SU-DHL-6 (cell line): ENCODE measurements around the gene TXNDC5.

Experiments used
- H2AFZ ChIP-seq: fragments of 200-600 bp; sonication (generic); 2 replicates; pipeline ENCODE4 v1.6.1; 2014; ENCODE audit warnings: low read depth, mild to moderate bottlenecking, moderate library complexity, mixed read lengths, antibody characterized with exemption, low read length; ENCODE audit not compliant: severe bottlenecking
- H3F3A ChIP-seq: fragments of 200-600 bp; shearing (Covaris generic); 2 replicates; pipeline ENCODE4 v1.6.0; 2016; ENCODE audit warnings: antibody characterized with exemption, mild to moderate bottlenecking; ENCODE audit not compliant: insufficient read depth
- H3K27ac ChIP-seq: fragments of 200-600 bp; sonication (generic); 2 replicates; pipeline ENCODE4 v1.5.1; 2016; ENCODE audit warnings: low read depth, mild to moderate bottlenecking, low read length, moderate library complexity, mixed read lengths
- H3K27me3 ChIP-seq: fragments of 200-600 bp; sonication (generic), shearing (Covaris generic); 2 replicates; pipeline ENCODE4 v1.6.0; 2014; ENCODE audit warnings: mild to moderate bottlenecking, low read length
- H3K36me3 ChIP-seq: fragments of 200-600 bp; sonication (generic); 2 replicates; pipeline ENCODE4 v1.6.1; 2014; ENCODE audit warnings: mild to moderate bottlenecking, low read length, mixed read lengths
- H3K4me2 ChIP-seq: fragments of 300-600, 200-600 bp; shearing (Covaris generic), sonication (generic); 2 replicates; pipeline ENCODE4 v1.6.0; 2014; ENCODE audit warnings: low read length, low read depth, mild to moderate bottlenecking; ENCODE audit not compliant: poor library complexity, severe bottlenecking
- H3K4me3 ChIP-seq: fragments of 200-600 bp; sonication (generic); 2 replicates; pipeline ENCODE4 v1.5.1; 2014; ENCODE audit warnings: antibody characterized with exemption, low read length, mild to moderate bottlenecking, mixed read lengths; ENCODE audit not compliant: insufficient read depth, poor library complexity, severe bottlenecking
- H3K79me2 ChIP-seq: fragments of 200-600 bp; sonication (generic); 2 replicates; pipeline ENCODE4 v1.6.1; 2014; ENCODE audit warnings: mild to moderate bottlenecking, low read length, moderate library complexity; ENCODE audit not compliant: insufficient read depth
- H3K9ac ChIP-seq: fragments of 200-600 bp; sonication (generic); 2 replicates; pipeline ENCODE4 v1.7.0; 2014; ENCODE audit warnings: mild to moderate bottlenecking, low read length
- H3K9me2 ChIP-seq: fragments of 200-600 bp; sonication (generic); replicated peaks from 2 replicates; pipeline ENCODE4 v1.6.1; 2014; ENCODE audit warnings: low read length; ENCODE audit not compliant: insufficient read depth
- H3K9me3 ChIP-seq: fragments of 200-600 bp; sonication (generic); 2 replicates; pipeline ENCODE4 v1.6.1; 2014; ENCODE audit warnings: low read length, mixed read lengths; ENCODE audit not compliant: insufficient read depth
- H4K20me1 ChIP-seq: fragments of 200-600 bp; sonication (generic); 2 replicates; pipeline ENCODE4 v1.6.1; 2014; ENCODE audit warnings: low read depth, mild to moderate bottlenecking, antibody characterized with exemption, low read length, moderate library complexity, mixed read lengths
- EZH2phosphoT487 ChIP-seq: fragments of 200-600 bp; sonication (generic), shearing (Covaris generic); conservative IDR thresholded peaks from 2 replicates; pipeline ENCODE4 v1.6.1; 2018; ENCODE audit warnings: mild to moderate bottlenecking, antibody characterized with exemption, low read length, moderate library complexity, mixed read lengths
- TF ChIP-seq, protein P1 (sequence below): fragments of 200-600 bp; sonication (generic); IDR thresholded peaks from one replicate; pipeline ENCODE4 v1.5.1; 2017; ENCODE audit warnings: antibody characterized with exemption, mild to moderate bottlenecking, low read length, moderate library complexity; ENCODE audit not compliant: insufficient read depth, poor library complexity, severe bottlenecking

The TXNDC5 gene

DNA sequence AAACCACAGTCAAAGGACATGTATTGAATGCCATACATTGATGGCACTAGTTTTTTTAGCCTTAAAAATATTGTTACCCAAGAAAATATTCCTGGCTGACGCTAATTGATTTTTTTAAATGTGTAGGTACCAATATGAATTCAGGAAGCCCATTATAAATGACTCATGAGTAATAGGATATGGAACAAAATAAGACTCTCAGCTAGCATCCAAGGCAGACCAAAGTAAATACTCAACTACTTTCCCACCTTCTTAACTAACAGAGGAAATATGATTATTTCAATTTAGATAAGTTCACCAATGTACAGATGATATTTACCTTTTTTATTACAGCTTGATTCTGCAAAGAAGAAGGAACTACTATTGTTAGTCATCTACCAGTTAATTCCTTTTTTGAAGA lies 43.2 kb upstream of the TXNDC5 start:
- Histone ChIP-seq H3K9me2 (no peaks in the 10 kb centered on the region), H3K36me3 (no peaks in the 10 kb centered on the region), H3F3A (no peaks in the 10 kb centered on the region), H3K27ac (no peak overlapping the region), H3K79me2 (no peaks in the 10 kb centered on the region), H2AFZ (no peak overlapping the region), H3K27me3 (no peaks in the 10 kb centered on the region), H4K20me1 (no peaks in the 10 kb centered on the region), H3K9ac (no peak overlapping the region), H3K9me3 (no peaks in the 10 kb centered on the region; the same call in 1 of the 2 replicates), H3K4me2 (no peak overlapping the region), H3K4me3 (no peak overlapping the region)
- TF ChIP-seq EZH2phosphoT487: no peak
- TF ChIP-seq, protein P1, sequence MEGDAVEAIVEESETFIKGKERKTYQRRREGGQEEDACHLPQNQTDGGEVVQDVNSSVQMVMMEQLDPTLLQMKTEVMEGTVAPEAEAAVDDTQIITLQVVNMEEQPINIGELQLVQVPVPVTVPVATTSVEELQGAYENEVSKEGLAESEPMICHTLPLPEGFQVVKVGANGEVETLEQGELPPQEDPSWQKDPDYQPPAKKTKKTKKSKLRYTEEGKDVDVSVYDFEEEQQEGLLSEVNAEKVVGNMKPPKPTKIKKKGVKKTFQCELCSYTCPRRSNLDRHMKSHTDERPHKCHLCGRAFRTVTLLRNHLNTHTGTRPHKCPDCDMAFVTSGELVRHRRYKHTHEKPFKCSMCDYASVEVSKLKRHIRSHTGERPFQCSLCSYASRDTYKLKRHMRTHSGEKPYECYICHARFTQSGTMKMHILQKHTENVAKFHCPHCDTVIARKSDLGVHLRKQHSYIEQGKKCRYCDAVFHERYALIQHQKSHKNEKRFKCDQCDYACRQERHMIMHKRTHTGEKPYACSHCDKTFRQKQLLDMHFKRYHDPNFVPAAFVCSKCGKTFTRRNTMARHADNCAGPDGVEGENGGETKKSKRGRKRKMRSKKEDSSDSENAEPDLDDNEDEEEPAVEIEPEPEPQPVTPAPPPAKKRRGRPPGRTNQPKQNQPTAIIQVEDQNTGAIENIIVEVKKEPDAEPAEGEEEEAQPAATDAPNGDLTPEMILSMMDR: no peak

DNA sequence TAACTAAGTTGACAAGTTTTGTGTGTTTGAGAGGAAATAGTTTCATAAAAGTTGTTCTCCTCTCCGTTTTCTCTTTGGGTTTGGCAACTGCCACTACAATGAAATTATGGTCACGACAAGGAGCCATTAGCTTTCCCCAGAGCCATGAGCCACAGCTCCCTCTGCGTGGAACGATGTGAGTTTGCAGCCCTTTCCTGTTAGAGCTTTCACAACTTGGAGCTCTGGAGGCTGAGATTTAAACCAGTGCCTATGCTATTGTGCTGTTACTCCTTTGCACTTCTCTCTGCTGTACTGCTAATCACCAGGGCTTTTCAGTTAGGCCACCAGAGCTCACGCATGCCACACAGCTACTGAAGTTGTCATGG lies 29.3 kb upstream of the TXNDC5 start:
- H3K4me2 ChIP-seq: no peak overlapping the region
- H3K9me3 ChIP-seq: no peaks in the 10 kb centered on the region
- H4K20me1 ChIP-seq: no peaks in the 10 kb centered on the region
- no peaks in the 10 kb centered on the region for H3K79me2 ChIP-seq
- no peaks in the 10 kb centered on the region for H3K36me3 ChIP-seq
- TF ChIP-seq, protein P1: no peak
- no peak for TF ChIP-seq EZH2phosphoT487
- H3K4me3 ChIP-seq: no peak overlapping the region
- no peak overlapping the region for H3K27ac ChIP-seq
- H3K9me2 ChIP-seq: no peaks in the 10 kb centered on the region
- no peaks in the 10 kb centered on the region for H3K27me3 ChIP-seq
- no peak overlapping the region for H3K9ac ChIP-seq
- H3F3A ChIP-seq: no peaks in the 10 kb centered on the region
- no peak overlapping the region for H2AFZ ChIP-seq

DNA sequence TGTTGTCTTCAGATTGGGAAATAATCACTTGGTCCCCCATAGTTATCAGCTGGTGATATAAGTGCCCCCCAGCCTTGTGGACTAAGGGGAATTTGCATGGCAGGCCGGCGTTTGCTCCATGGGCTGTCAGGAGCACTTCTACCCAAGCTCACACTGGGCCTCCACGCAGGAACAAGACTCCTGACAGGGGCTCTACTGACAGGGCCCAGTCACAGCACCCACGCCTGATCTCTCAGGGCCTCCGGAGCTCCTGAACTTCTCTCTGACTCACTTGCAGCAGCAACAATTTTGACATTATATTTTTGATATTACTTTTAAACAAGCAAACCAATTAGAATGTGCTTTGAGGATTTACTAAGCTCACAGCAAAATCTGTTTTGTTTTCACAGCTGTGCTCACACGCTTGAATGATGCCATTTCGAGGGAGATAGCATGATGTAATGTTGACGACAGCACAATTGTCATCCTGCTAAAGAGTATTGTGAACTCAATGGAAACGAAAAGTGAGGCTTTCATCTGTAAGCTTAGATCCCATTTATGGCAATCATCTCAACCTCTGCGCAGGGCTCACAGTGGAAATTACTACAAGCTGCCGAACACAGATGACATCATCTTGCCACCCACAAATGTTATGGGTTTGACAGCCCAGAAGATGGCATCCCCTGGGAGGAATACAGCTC lies 28.7 kb upstream of the TXNDC5 start:
- no peak overlapping the region for H2AFZ ChIP-seq
- H3F3A ChIP-seq: no peaks in the 10 kb centered on the region
- H4K20me1 ChIP-seq: no peaks in the 10 kb centered on the region
- peak overlapping the region; percentile 43 for H3K4me2 ChIP-seq
- no peaks in the 10 kb centered on the region for H3K9me2 ChIP-seq
- H3K36me3 ChIP-seq: no peaks in the 10 kb centered on the region
- no peak overlapping the region for H3K4me3 ChIP-seq
- no peaks in the 10 kb centered on the region for H3K27me3 ChIP-seq
- no peak overlapping the region for H3K27ac ChIP-seq
- H3K9ac ChIP-seq: no peak overlapping the region
- H3K9me3 ChIP-seq: no peaks in the 10 kb centered on the region
- TF ChIP-seq, protein P1: no peak
- TF ChIP-seq EZH2phosphoT487: no peak
- H3K79me2 ChIP-seq: no peaks in the 10 kb centered on the region
